K562 (cell line): ENCODE results near the gene KLHL22. TPM values are rescaled to one million over a fixed set of nuclear protein-coding genes. Genes with fewer than 3 reads are reported as not detected.
A peak's percentile ranks its signal among the peaks of the same experiment; 100 is the strongest.

ENCODE experiments used
- CTBP1 ChIP-seq: fragments of 450-650 bp; IDR thresholded peaks from 2 replicates; pipeline ENCODE4 v1.6.1; 2016; ENCODE audit warnings: borderline replicate concordance
- DPF2 ChIP-seq: fragments of 450-650 bp; IDR thresholded peaks from 2 replicates; pipeline ENCODE4 v1.6.1; 2016
- EP300 ChIP-seq: IDR thresholded peaks from 2 replicates; pipeline ENCODE4 v1.6.1; 2012; ENCODE audit warnings: low read length, improper control_type of control experiment
- ETV6 ChIP-seq, 3 experiments: fragments of 150-350 bp in 1 of 3; sonication (generic) in 1 of 3; formaldehyde crosslinking in 1 of 3; IDR thresholded peaks; 2 replicates each; pipeline versions ENCODE4 v1.6.1 to v1.8.0; 2014 to 2022; ENCODE audit warnings: borderline replicate concordance in 2 of 3, low read depth in 2 of 3, antibody characterized with exemption in 1 of 3, low read length in 1 of 3, mild to moderate bottlenecking in 1 of 3, missing genetic modification reagents in 1 of 3
- FOXM1 ChIP-seq, 2 experiments: fragments of 450-650 bp in 1 of 2; sonication (generic) in 1 of 2; formaldehyde crosslinking in 1 of 2; IDR thresholded peaks; 2 replicates each; pipeline versions ENCODE4 v1.6.1 to v1.9.0; 2017 to 2022; ENCODE audit warnings: low read depth in 2 of 2, mild to moderate bottlenecking in 2 of 2, missing genetic modification reagents in 1 of 2, moderate library complexity in 1 of 2
- FOXP1 ChIP-seq: sonication (generic); formaldehyde crosslinking; IDR thresholded peaks from 2 replicates; pipeline ENCODE4 v1.8.0; 2022; ENCODE audit warnings: mild to moderate bottlenecking, missing genetic modification reagents
- GABPB2 ChIP-seq: fragments of 250-450 bp; sonication (Bioruptor Pico); conservative IDR thresholded peaks from 2 replicates; pipeline ENCODE4 v1.5.1; 2021; ENCODE audit warnings: mild to moderate bottlenecking
- GTF2A2 ChIP-seq: IDR thresholded peaks from 2 replicates; pipeline ENCODE4 v1.6.1; 2016; ENCODE audit warnings: mild to moderate bottlenecking, missing genetic modification characterization, missing compliant biosample characterization
- JUND ChIP-seq, 2 experiments: IDR thresholded peaks; 2 replicates in 1 of 2; 3 replicates in 1 of 2; pipeline ENCODE4 v1.6.1; 2011; ENCODE audit warnings: borderline replicate concordance in 2 of 2, low read depth in 2 of 2, low read length in 2 of 2, improper control_type of control experiment in 1 of 2, missing biosample characterization in 1 of 2, missing genetic modification characterization in 1 of 2, missing genetic modification reagents in 1 of 2
- KAT2B ChIP-seq: IDR thresholded peaks from one replicate; pipeline ENCODE4 v1.6.1; 2012; ENCODE audit warnings: low read depth, mild to moderate bottlenecking, control low read depth, inconsistent platforms, low read length, moderate library complexity
- NUFIP1 ChIP-seq: fragments of 450-650 bp; IDR thresholded peaks from 2 replicates; pipeline ENCODE4 v1.6.1; 2018; ENCODE audit not compliant: partially characterized antibody
- PPARD ChIP-seq: fragments of 250-450 bp; sonication (Bioruptor Pico); IDR thresholded peaks from 2 replicates; pipeline ENCODE4 v1.8.0; 2022; ENCODE audit warnings: inconsistent platforms, mild to moderate bottlenecking, moderate library complexity
- RAD51 ChIP-seq: fragments of 450-650 bp; IDR thresholded peaks from 2 replicates; pipeline ENCODE4 v1.7.1; 2016; ENCODE audit warnings: low read depth, mild to moderate bottlenecking, borderline replicate concordance
- RB1 ChIP-seq: fragments of 450-650 bp; IDR thresholded peaks from 2 replicates; pipeline ENCODE4 v1.6.1; 2017; ENCODE audit warnings: low read depth, mild to moderate bottlenecking
- SAFB2 ChIP-seq: fragments of 200-400 bp; formaldehyde crosslinking; IDR thresholded peaks from 2 replicates; pipeline ENCODE4 v1.6.1; 2018; ENCODE audit warnings: borderline replicate concordance, low read length, low read depth, moderate library complexity; ENCODE audit not compliant: severe bottlenecking
- SAP30 ChIP-seq: fragments of 200-600 bp; sonication (generic); IDR thresholded peaks from 2 replicates; pipeline ENCODE4 v1.6.1; 2012; ENCODE audit warnings: borderline replicate concordance, low read depth, mild to moderate bottlenecking, moderate library complexity, low read length, control low read depth, inconsistent platforms; ENCODE audit not compliant: insufficient read depth, poor library complexity, severe bottlenecking
- SETDB1 ChIP-seq: IDR thresholded peaks from one replicate; pipeline ENCODE4 v1.6.1; 2012; ENCODE audit warnings: low read length, control low read depth, inconsistent platforms
- SMARCB1 ChIP-seq: IDR thresholded peaks from 2 replicates; pipeline ENCODE4 v1.6.1; 2011; ENCODE audit warnings: improper control_type of control experiment, low read depth; ENCODE audit not compliant: insufficient read length
- SRSF1 ChIP-seq: fragments of 200-400 bp; formaldehyde crosslinking; IDR thresholded peaks from 2 replicates; pipeline ENCODE4 v1.6.1; 2017; ENCODE audit warnings: mild to moderate bottlenecking, low read depth, low read length, moderate library complexity
- XRCC5 ChIP-seq: fragments of 200-400 bp; formaldehyde crosslinking; IDR thresholded peaks from 2 replicates; pipeline ENCODE4 v1.6.1; 2017; ENCODE audit warnings: low read depth, mild to moderate bottlenecking, low read length
- ZNF384 ChIP-seq: IDR thresholded peaks from 2 replicates; pipeline ENCODE4 v1.6.1; 2012; ENCODE audit warnings: low read depth, low read length, improper control_type of control experiment
- ZNF717 ChIP-seq: fragments of 250-450 bp; sonication (Bioruptor Pico); IDR thresholded peaks from 2 replicates; pipeline ENCODE4 v1.5.0; 2021
- polyA plus RNA-seq, 8 experiments: library from polyadenylated mRNA; depleted of rRNA in 4 of 8; stranded (reverse) in 5 of 8; unstranded in 3 of 8; fragments of >200 nt; fragmentation: Nextera tagmentation in 2 of 8; fragmentation: Illumina TruSeq in 1 of 8; extraction: Ambion mirVana in 2 of 8; extraction: Trizol in 1 of 8; gene quantifications; 2 replicates each; pipeline versions ENCODE4 v1.2.1 to v1.2.3, GENCODE V29; 2011 to 2014; ENCODE audit warnings: inconsistent platforms in 1 of 8, missing spikeins in 1 of 8
- total RNA-seq, 7 experiments: library from RNA; depleted of rRNA in 6 of 7; stranded (reverse); fragments of >200 nt in 6 of 7; fragmentation: Illumina TruSeq in 2 of 7; extraction: Trizol in 2 of 7; gene quantifications; 2 replicates each; pipeline versions ENCODE4 v1.2.1 to v1.2.3, GENCODE V29; 2011 to 2021; ENCODE audit warnings: low replicate concordance in 1 of 7
- TF ChIP-seq, protein P1 (sequence below): IDR thresholded peaks from 2 replicates; pipeline ENCODE4 v1.6.1; 2011; ENCODE audit warnings: borderline replicate concordance, low read depth, mild to moderate bottlenecking, moderate library complexity, low read length; ENCODE audit not compliant: insufficient read depth, poor library complexity, severe bottlenecking
- TF ChIP-seq, protein P2 (sequence below): fragments of 450-650 bp; conservative IDR thresholded peaks from 2 replicates; pipeline ENCODE4 v1.6.1; 2016; ENCODE audit warnings: missing genetic modification characterization, low read depth, mild to moderate bottlenecking, control low read depth, missing compliant biosample characterization

Gene KLHL22
- total and polyA plus RNA-seq, 9 of the 15 experiments (the other 6 are each of a cell fraction or from before 2014, with no cell fraction given): 1.3 to 25.6 (median 15.2) TPM

DNA sequence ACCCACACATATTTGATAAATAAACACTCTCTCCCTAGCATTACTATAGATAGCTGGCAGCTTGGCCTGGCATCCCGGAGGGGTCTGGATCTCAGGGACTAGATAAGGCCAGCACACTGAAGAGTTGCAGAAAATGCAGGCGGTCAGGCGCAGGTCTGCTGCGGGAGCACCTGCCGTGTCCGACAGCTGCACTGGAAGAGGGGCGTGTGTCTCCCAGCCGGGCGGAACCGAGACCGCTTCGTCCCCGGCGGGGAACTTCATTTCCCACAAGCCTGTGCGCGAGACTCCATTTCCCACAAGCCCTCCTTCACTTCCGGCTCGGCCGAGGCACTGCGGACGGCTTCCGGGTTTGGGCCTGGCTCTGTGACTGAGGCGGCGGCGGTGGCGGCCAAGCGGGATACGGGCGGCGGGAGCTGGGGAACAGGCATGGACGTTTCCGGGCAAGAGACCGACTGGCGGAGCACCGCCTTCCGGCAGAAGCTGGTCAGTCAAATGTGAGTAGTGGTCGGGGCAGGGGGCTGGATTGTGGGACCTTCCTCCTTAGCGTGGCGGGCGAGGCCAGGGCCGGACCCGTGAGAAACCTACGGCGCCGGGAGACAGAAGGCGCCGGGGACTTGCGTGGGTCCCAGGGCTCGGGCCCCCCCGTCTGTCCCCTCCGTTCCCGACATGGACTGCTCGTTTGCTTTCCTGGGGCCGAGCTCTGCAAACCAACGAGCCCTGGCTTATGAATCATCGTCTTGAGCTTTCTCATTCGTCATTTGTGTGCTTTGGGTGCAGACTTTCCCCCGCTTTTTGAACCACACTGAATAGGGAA lies 11.9 kb upstream of the KLHL22 start, which contains the start of gene MED15 (continued):
- TF ChIP-seq, protein P1, sequence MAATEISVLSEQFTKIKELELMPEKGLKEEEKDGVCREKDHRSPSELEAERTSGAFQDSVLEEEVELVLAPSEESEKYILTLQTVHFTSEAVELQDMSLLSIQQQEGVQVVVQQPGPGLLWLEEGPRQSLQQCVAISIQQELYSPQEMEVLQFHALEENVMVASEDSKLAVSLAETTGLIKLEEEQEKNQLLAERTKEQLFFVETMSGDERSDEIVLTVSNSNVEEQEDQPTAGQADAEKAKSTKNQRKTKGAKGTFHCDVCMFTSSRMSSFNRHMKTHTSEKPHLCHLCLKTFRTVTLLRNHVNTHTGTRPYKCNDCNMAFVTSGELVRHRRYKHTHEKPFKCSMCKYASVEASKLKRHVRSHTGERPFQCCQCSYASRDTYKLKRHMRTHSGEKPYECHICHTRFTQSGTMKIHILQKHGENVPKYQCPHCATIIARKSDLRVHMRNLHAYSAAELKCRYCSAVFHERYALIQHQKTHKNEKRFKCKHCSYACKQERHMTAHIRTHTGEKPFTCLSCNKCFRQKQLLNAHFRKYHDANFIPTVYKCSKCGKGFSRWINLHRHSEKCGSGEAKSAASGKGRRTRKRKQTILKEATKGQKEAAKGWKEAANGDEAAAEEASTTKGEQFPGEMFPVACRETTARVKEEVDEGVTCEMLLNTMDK: no peak
- peak in 1 of 2 experiments; percentile 83; a peak in 1 of 4 replicates for TF ChIP-seq ETV6 (IDR thresholded peaks at IDR 0.05; ENCODE audit: borderline replicate concordance in 1 of 2, low read depth in 2 of 2, low read length in 1 of 2)
- peak; percentile 97 for TF ChIP-seq ETV6 (CRISPR knock-in tag; IDR thresholded peaks at IDR 0.05; ENCODE audit: borderline replicate concordance)
- TF ChIP-seq CTBP1: no peak
- TF ChIP-seq GABPB2 (CRISPR knock-in tag): peak; percentile 83
- no peak for TF ChIP-seq ZNF717
- TF ChIP-seq SAFB2: no peak
- TF ChIP-seq, protein P2, sequence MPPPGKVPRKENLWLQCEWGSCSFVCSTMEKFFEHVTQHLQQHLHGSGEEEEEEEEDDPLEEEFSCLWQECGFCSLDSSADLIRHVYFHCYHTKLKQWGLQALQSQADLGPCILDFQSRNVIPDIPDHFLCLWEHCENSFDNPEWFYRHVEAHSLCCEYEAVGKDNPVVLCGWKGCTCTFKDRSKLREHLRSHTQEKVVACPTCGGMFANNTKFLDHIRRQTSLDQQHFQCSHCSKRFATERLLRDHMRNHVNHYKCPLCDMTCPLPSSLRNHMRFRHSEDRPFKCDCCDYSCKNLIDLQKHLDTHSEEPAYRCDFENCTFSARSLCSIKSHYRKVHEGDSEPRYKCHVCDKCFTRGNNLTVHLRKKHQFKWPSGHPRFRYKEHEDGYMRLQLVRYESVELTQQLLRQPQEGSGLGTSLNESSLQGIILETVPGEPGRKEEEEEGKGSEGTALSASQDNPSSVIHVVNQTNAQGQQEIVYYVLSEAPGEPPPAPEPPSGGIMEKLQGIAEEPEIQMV (tag): no peak
- TF ChIP-seq SETDB1: peak; percentile 99
- peak; percentile 81; the same call in 1 of the 2 replicates for TF ChIP-seq GTF2A2 (tag)
- peak; percentile 95 for TF ChIP-seq XRCC5
- TF ChIP-seq RAD51: no peak
- peak; percentile 82 for TF ChIP-seq EP300
- peak; percentile 95 for TF ChIP-seq SRSF1
- TF ChIP-seq PPARD (CRISPR knock-in tag): no peak
- no peak for TF ChIP-seq FOXP1 (CRISPR knock-in tag)
- TF ChIP-seq SAP30: peak; percentile 98
- peak; percentile 76; the same call in 1 of the 2 replicates for TF ChIP-seq ZNF384
- TF ChIP-seq FOXM1 (IDR thresholded peaks at IDR 0.05; ENCODE audit: low read depth): no peak
- no peak for TF ChIP-seq FOXM1 (CRISPR knock-in tag; IDR thresholded peaks at IDR 0.05; ENCODE audit: low read depth)
- TF ChIP-seq NUFIP1: no peak
- TF ChIP-seq JUND (IDR thresholded peaks at IDR 0.05; ENCODE audit: borderline replicate concordance, low read depth, low read length): peak; percentile 91
- no peak for TF ChIP-seq JUND (tag; IDR thresholded peaks at IDR 0.05; ENCODE audit: borderline replicate concordance, low read depth, low read length)
- TF ChIP-seq KAT2B: peak; percentile 55
- TF ChIP-seq SMARCB1: peak; percentile 97
- TF ChIP-seq DPF2: no peak
- no peak for TF ChIP-seq RB1
